GM18498 (cell line): ENCODE data around the gene DEK.
"Not testable (repeated sequence)": the region's sequence is repeated elsewhere in the genome, so short reads cannot be mapped to it uniquely, and the experiment has no call there.

ENCODE experiments used
- ATAC-seq: cut with Tn5 transposase; IDR thresholded peaks from one replicate; pipeline ENCODE4 v1.9.1; 2021; ENCODE audit warnings: mild to moderate bottlenecking, moderate library complexity; ENCODE audit not compliant: unreplicated experiment

Gene DEK

GRCh38 chr6:18241208-18242038 lies 22.9 kb downstream of the DEK start:
- ATAC-seq: no peak

- ATAC-seq: no peak
Measured at GRCh38 chr6:18240230-18240629, 24.1 kb downstream of the DEK start.

- ATAC-seq: no peak
Measured at GRCh38 chr6:18237167-18237566, 27.2 kb downstream of the DEK start.

- no peak for ATAC-seq
Measured at GRCh38 chr6:18235524-18235923, 28.8 kb downstream of the DEK start.

GRCh38 chr6:18234564-18234963 lies 29.8 kb downstream of the DEK start:
- ATAC-seq: no peak

- not testable (repeated sequence) for ATAC-seq
Measured at GRCh38 chr6:18233770-18234169, 30.6 kb downstream of the DEK start.

GRCh38 chr6:18231856-18232255 lies 32.5 kb downstream of the DEK start:
- ATAC-seq: not testable (repeated sequence)

GRCh38 chr6:18228590-18228989 lies 35.7 kb downstream of the DEK start:
- not testable (repeated sequence) for ATAC-seq

- not testable (repeated sequence) for ATAC-seq
Measured at GRCh38 chr6:18227166-18227565, 37.2 kb downstream of the DEK start.

- ATAC-seq: not testable (repeated sequence)
Measured at GRCh38 chr6:18226451-18227105, 37.8 kb downstream of the DEK start.

- no peak for ATAC-seq
Measured at GRCh38 chr6:18221288-18221615, 43.1 kb downstream of the DEK start.

GRCh38 chr6:18219591-18219990 lies 44.7 kb downstream of the DEK start:
- ATAC-seq: no peak

- ATAC-seq: no peak
Measured at GRCh38 chr6:18218233-18218632, 46.1 kb downstream of the DEK start.

GRCh38 chr6:18216411-18216810 lies 47.9 kb downstream of the DEK start:
- no peak for ATAC-seq

- ATAC-seq: no peak
Measured at GRCh38 chr6:18215436-18215835, 48.9 kb downstream of the DEK start.

- peak; percentile 40 for ATAC-seq
Measured at GRCh38 chr6:18214003-18214402, 50.3 kb downstream of the DEK start.

- ATAC-seq: no peak
Measured at GRCh38 chr6:18213439-18213838, 50.9 kb downstream of the DEK start.

- no peak for ATAC-seq
Measured at GRCh38 chr6:18212231-18212630, 52.1 kb downstream of the DEK start.

- ATAC-seq: peak; percentile 96
Measured at GRCh38 chr6:18211338-18211737, 53.0 kb downstream of the DEK start.

- no peak for ATAC-seq
Measured at GRCh38 chr6:18210707-18211106, 53.6 kb downstream of the DEK start.

GRCh38 chr6:18209539-18210197 lies 54.7 kb downstream of the DEK start:
- no peak for ATAC-seq

GRCh38 chr6:18208778-18209177 lies 55.6 kb downstream of the DEK start:
- ATAC-seq: not testable (repeated sequence)
